T-helper 2 cell treated with Interferon-gamma antibody and Interleukin-4, amounts not matched to agents 100 ng/mL and 5 ng/mL, for 36 hours (primary cell): ENCODE measurements around the gene PITX1. TPM values are rescaled to one million over a fixed set of nuclear protein-coding genes. Genes with fewer than 3 reads are reported as not detected.

ENCODE experiments used
- intact Hi-C: fragments of 100-400 bp; cut with micrococcal nuclease; formaldehyde crosslinking; loops from one replicate; pipeline ENCODE4 v1.15.1; 2023
- total RNA-seq: library from RNA; stranded (reverse); gene quantifications from 2 replicates; pipeline ENCODE4 v1.2.3, GENCODE V29; 2022

Gene PITX1
- total RNA-seq, 1 donor from 2014 or later = 0.41 TPM

- intact Hi-C loops = no loop called here
Measured at GRCh38 chr5:135062216-135063055, 28.4 kb upstream of the PITX1 start.

DNA sequence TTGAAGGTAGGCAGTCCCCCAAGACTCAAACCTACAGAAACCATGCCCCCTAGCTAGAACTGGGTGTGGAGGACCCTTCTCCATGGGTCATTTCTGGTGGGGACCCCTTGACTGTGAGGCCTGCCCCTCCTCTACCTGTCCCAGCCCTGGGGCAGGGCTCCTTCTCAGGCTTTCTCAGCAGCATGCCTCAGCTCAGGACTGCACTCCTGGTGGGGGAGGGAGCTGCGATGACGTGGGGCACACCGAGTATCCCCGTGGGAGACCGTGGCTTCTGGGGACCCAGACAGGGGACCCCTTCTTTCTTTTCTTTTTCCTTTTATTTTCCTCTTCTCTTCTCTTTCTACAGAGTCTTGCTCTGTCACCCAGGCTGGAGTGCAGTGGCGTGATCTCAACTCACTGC lies 27.0 kb upstream of the PITX1 start:
- intact Hi-C loops = no loop called here

DNA sequence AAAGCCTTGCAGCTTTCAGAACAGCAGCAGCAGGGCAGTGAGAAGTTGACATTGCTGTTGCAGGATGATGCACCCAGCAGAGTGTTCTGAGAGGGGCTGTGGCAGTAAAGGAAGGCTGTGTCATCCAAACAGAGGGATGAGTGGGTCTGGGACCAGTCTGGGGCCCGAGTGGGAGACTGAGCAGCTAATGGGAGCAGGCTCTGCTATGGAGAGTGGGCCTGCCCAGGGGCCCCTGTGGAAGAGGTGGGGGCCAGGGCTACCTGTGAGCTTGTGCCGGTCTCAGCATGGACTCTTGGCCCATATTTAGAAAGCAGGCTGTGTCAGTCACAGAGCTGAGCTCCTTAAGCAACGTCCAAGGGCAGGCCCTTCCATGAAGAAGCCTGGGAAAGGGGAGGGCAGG lies 26.0 kb upstream of the PITX1 start:
- intact Hi-C loops = no loop called here

DNA sequence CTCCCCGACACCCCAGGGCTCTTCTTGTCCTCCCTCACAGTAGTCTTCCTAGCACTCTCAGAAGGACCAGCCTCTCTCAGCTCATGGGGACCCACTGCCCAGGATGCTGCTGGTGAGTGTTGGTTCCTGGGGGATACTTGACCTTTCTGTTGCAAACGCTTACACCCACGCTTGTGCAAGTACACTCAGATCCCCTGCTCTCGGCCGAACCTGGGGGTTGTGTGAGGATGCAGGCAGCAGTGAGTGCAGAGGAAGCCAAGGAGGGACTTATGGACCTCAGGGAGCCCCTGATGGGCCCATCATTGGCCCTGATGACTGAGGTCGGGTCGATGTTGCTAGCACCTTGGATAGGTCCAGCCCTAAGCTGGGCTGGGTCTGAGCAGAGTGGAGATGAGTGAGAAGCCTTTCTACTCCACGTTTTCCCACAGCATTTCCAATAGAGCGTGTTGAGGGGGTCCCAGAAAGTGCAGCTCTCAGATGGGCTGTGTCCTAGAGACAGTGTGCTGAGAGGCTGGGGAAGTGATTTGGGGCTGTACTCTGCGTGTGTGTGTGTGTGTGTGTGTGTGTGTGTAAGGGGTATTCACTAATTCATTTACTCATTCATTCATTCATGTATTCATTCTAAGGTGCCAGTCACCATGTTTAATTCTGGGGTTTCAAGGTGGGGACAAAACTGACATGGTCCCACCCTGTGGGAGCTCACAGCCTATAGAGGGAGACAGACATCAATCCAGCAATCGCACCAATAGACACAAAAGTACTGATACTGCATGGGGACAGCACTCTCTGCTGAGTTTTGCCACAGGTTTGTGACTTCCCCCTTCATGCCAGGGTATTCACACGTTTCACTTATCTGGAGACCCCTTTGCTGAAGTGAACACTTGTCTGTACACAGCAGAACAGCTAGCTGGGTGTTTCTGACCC lies 25.2 kb upstream of the PITX1 start:
- intact Hi-C loops = no loop called here

- intact Hi-C loops = no loop called here
Measured at GRCh38 chr5:135058331-135058732, 24.3 kb upstream of the PITX1 start.

- intact Hi-C loops = no loop called here
Measured at GRCh38 chr5:135057233-135057632, 23.2 kb upstream of the PITX1 start.

- intact Hi-C loops = no loop called here
Measured at GRCh38 chr5:135056316-135057030, 22.4 kb upstream of the PITX1 start.

DNA sequence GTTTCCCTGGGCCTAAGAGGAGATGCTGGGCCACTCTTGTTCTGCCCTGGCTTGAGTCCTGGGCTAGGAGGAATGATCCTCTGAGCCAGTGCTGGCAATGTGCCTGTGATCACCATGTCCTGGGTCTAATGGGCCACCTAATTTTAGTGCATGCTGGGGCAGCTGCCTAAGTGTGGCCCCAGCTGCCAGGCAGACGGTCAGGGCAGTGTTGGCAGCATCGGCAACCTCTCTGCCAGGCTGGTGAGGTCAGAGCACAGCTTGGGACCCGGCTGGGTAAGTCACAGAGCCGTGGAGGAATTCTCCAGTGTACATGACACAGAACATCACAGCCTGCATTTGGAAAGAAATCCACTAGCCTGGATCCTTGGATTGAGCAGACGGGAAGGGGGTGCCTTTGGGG lies 21.4 kb upstream of the PITX1 start:
- intact Hi-C loops = no loop called here

DNA sequence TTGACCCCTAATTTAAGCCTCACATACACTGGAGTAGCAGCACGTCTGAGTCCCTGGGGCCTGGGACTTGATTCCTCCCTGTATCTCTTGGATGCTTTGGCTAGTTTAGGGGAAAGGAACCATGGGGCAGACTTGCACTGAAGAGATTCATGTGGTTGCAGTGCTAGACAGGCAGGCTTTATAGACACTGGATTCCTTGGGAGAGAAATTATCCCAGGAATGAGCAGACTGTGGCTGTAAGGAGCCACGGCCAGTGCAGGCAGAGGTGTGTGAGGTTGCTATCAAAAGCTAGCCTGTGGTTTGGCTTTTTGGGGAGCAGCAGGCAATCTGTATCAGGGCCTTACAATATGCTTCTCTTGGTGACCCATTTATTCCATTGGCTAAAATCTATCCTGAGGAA lies 20.5 kb upstream of the PITX1 start:
- intact Hi-C loops = no loop called here

DNA sequence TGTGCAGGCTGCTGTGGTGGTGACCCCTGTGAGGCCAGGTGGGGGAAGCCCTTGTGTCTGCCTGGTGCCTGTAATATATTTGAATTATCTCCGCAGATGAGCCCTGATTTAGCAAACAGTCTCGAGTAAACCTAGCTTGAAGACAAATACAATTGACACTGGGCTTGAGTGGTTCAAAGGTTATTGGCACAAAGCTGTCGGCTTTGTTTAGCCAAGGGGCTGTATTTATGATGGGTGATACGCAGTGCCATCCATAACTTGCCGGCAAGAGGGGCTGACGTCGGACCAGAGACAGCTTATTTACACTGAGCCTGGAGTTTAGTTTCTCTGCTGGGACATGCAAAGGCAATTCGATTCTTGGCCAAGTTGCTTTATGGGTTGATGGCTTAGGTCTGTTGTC lies 20.0 kb upstream of the PITX1 start:
- intact Hi-C loops = no loop called here

DNA sequence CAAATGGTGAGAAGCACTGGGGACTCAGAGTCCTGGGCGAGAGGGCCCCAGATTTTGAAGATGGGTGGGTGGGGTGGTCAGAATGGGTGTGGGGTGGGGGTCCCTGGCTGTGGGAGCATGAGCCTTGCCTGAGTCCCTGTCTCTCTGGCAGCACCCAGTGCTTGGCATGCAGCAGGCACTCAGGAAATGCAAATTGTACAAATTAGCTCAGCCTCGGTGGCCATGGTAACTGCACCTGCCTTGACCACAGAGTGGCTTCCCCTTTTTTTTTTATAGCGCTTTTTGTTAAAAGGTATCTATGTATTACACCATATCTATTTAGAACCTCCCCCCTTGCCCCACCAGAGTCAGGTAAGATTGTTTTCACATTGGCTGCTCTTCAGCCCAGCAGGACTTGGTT lies 19.2 kb upstream of the PITX1 start:
- intact Hi-C loops = no loop called here

- intact Hi-C loops = no loop called here
Measured at GRCh38 chr5:135052511-135053145, 18.6 kb upstream of the PITX1 start.

GRCh38 chr5:135051872-135052271 lies 17.8 kb upstream of the PITX1 start:
- intact Hi-C loops = no loop called here

GRCh38 chr5:135051399-135051798 lies 17.4 kb upstream of the PITX1 start:
- intact Hi-C loops = no loop called here

DNA sequence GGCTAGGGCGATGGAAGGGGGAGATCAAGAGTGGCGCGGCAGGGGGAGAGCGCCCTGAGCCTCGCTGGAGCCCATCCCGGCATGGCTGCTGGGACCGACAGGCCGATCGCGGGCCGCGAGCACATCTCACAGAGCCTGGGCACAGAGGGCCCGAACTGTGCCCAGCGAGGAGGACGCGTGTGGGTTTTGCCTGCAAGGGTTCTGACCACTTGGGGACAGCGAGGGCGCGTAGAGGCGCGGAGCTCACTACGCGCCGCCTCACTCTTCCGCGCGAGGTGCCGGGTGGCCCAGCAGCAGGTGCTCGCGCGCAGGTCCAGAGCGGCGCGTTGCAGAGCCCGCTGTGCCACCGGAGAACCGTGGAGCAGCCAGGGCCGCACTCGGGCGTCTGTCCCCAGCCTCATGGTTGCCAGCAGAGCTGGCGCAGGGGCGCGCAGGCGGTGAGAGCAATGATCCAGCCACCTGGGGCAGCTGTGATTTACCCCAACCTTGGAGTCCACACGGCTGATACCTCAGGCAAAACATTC lies 16.3 kb upstream of the PITX1 start:
- intact Hi-C loops = no loop called here

GRCh38 chr5:135048930-135049329 lies 14.9 kb upstream of the PITX1 start:
- intact Hi-C loops = no loop called here

GRCh38 chr5:135048286-135048685 lies 14.3 kb upstream of the PITX1 start:
- intact Hi-C loops = no loop called here

- intact Hi-C loops = no loop called here
Measured at GRCh38 chr5:135047347-135047695, 13.3 kb upstream of the PITX1 start.

DNA sequence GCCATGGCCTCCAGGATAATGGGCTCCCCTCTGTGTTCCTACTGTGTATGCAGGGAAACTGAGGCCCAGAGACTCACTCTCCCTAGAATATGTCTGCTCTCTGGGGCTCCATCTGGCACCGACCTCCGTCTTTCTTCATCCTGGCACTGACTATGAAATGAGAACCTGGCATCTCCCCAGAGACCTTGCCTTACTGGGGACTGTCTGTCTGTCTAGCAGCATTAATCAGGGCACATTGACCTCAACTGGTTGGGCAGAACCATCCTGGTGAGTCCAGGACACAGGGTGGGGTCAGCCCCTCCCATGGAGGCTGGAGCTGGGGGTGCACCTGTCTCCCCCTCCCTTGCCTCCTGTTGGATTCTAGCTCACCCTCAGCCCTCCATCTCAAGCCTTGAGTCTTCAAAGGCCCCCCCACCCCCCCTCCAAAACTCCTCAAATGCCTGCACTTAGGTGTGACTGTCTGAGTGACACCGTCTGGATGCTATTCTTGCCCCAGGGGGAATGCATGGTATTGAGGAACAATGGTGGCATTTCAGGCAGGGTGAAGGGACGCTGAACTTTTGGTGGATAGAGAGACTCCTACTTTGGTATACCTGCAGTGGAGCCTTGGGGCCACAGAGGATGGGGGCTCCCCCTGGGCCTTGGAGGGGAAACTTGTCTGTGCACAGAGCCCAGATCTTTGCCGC lies 12.8 kb upstream of the PITX1 start:
- intact Hi-C loops = no loop called here

- intact Hi-C loops = no loop called here
Measured at GRCh38 chr5:135045488-135045887, 11.5 kb upstream of the PITX1 start.

GRCh38 chr5:135042595-135042994 lies 8.6 kb upstream of the PITX1 start:
- intact Hi-C loops = no loop called here
